ENCODE results near the gene CLIC5. TPM values are rescaled to one million over a fixed set of nuclear protein-coding genes. Genes with fewer than 3 reads are reported as not detected.

CLIC5 gene
- total RNA-seq, 4 donors from 2014 or later, result 1.2 to 1.9 (median 1.4) TPM

DNA sequence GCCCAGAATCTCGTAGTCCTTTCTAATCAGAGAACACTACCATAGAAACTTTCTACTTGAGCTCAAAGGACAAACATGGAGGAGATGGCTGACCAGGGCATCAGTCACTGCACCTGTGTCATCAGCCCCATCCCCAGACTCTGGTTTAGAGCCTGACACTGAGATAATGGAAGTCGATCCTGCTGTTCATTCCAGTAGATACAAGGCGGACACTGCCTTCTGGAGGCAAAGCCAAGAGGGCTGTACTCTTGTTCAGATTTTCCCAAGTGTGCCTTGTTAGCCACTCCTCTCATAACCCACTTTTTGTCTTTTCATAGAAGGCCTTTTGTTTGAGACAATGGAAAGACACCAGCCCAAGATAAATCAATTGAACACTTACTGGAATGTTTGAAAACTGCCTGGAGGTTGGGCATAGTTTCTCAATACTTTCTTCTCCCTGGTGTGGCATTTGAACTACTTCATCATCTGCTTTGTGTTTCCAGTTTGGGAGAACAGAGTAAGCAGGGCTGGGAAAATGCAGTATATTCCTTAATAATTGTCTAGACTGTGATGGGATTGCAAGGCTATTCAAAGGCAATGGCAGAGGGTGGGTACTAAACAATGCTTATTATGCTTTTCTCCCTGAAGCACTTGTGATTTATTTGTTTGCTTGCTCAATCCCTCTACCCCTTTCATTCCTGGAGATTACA, 99.7 kb downstream of the CLIC5 start:
- DNase-seq (ENCODE audit: low spot score in 2 of 2), result no peak

GRCh38 chr6:45911691-45912090, 104.0 kb downstream of the CLIC5 start:
- no peak overlapping the region for H3K4me3 ChIP-seq (ENCODE audit: low read depth, poor library complexity, severe bottlenecking)
- TF ChIP-seq POLR2A (IDR thresholded peaks at IDR 0.05), result no peak
- TF ChIP-seq, protein P1, sequence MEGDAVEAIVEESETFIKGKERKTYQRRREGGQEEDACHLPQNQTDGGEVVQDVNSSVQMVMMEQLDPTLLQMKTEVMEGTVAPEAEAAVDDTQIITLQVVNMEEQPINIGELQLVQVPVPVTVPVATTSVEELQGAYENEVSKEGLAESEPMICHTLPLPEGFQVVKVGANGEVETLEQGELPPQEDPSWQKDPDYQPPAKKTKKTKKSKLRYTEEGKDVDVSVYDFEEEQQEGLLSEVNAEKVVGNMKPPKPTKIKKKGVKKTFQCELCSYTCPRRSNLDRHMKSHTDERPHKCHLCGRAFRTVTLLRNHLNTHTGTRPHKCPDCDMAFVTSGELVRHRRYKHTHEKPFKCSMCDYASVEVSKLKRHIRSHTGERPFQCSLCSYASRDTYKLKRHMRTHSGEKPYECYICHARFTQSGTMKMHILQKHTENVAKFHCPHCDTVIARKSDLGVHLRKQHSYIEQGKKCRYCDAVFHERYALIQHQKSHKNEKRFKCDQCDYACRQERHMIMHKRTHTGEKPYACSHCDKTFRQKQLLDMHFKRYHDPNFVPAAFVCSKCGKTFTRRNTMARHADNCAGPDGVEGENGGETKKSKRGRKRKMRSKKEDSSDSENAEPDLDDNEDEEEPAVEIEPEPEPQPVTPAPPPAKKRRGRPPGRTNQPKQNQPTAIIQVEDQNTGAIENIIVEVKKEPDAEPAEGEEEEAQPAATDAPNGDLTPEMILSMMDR (IDR thresholded peaks at IDR 0.05), result no peak
- intact Hi-C loops (cut with DNase I; ENCODE audit: low total_unique reads), result no loop called here
- WGBS, 2 donors, result 77 to 88% methylated on average over 7 of the region's 7 CpGs
- no peak for DNase-seq (ENCODE audit: low spot score in 2 of 2)

More for the DNA sequence above, 99.7 kb downstream of the CLIC5 start:
- TF ChIP-seq POLR2A (IDR thresholded peaks at IDR 0.05), result no peak
- TF ChIP-seq, protein P1 (IDR thresholded peaks at IDR 0.05), result no peak
- intact Hi-C loops (cut with DNase I; ENCODE audit: low total_unique reads), result no loop called here
- WGBS, 2 donors, result 74 to 84% methylated on average over 3 of the region's 3 CpGs
- no peak overlapping the region for H3K4me3 ChIP-seq (ENCODE audit: low read depth, poor library complexity, severe bottlenecking)

DNA sequence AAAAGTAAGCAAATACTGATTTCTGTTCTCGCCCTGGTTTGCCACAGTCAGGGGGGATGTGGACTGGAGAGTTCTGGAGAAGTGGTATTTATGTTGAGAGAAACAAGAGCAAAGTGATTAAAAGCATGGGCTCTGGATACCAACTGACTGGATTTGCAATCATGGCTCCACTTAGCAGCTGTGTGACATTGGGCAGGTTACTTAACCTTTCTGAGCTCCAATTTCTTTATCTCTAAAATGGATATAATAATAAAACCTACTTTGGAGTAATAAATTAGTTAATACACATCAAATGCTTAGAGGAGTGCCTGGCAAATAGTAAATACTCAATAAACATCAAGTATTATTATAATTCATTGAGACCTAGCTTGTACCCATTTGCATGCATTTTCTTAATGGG, 111.7 kb downstream of the CLIC5 start:
- TF ChIP-seq, protein P1 (IDR thresholded peaks at IDR 0.05), result no peak
- no peak for TF ChIP-seq POLR2A (IDR thresholded peaks at IDR 0.05)
- 91 to 96% methylated on average over 1 of the region's 1 CpG for WGBS, 2 donors
- intact Hi-C loops (cut with DNase I; ENCODE audit: low total_unique reads), result no loop called here
- no peak for DNase-seq (ENCODE audit: low spot score in 2 of 2)
- no peak overlapping the region for H3K4me3 ChIP-seq (ENCODE audit: low read depth, poor library complexity, severe bottlenecking)

- H3K4me3 ChIP-seq (ENCODE audit: low read depth, poor library complexity, severe bottlenecking), result no peak overlapping the region
- DNase-seq (ENCODE audit: low spot score in 2 of 2), result no peak
- TF ChIP-seq, protein P1 (IDR thresholded peaks at IDR 0.05), result no peak
- no peak for TF ChIP-seq POLR2A (IDR thresholded peaks at IDR 0.05)
- 95 to 96% methylated on average over 15 of the region's 15 CpGs for whole genome bisulfite sequencing, 2 donors
- intact Hi-C loops (cut with DNase I; ENCODE audit: low total_unique reads), result no loop called here
Measured at GRCh38 chr6:45902984-45903383, 112.7 kb downstream of the CLIC5 start.

GRCh38 chr6:45901767-45902650, 113.7 kb downstream of the CLIC5 start:
- intact Hi-C loops (cut with DNase I; ENCODE audit: low total_unique reads), result no loop called here
- H3K4me3 ChIP-seq (ENCODE audit: low read depth, poor library complexity, severe bottlenecking), result no peak overlapping the region
- WGBS, 2 donors, result 73% methylated on average over 7 of the region's 7 CpGs
- no peak for DNase-seq (ENCODE audit: low spot score in 2 of 2)
- TF ChIP-seq, protein P1 (IDR thresholded peaks at IDR 0.05), result no peak
- no peak for TF ChIP-seq POLR2A (IDR thresholded peaks at IDR 0.05)
